Astrocyte (in vitro differentiated cells and primary cell): ENCODE measurements around the gene LRRC75A. TPM values are rescaled to one million over a fixed set of nuclear protein-coding genes. Genes with fewer than 3 reads are reported as not detected.

Experiments used
- DNase-seq: peaks from one replicate; pipeline ENCODE4 v3.0.0-alpha.2; 2010; ENCODE audit warnings: low read depth
- FAIRE-seq: peaks from 2 replicates; lab custom pipeline; 2011; peaks lifted over from hg19 to GRCh38; lab: Jason Lieb, UNC
- H2AFZ ChIP-seq: 2 replicates; pipeline ENCODE4 v1.6.0; 2012; ENCODE audit warnings: low read depth, low read length, inconsistent platforms
- H3K27ac ChIP-seq: 2 replicates; pipeline ENCODE4 v1.5.1; 2011; ENCODE audit warnings: low read depth, low read length, inconsistent platforms
- H3K27me3 ChIP-seq: 2 replicates; pipeline ENCODE4 v1.6.0; 2011; ENCODE audit warnings: low read length, inconsistent platforms; ENCODE audit not compliant: insufficient read depth
- H3K36me3 ChIP-seq: 2 replicates; pipeline ENCODE4 v1.5.1; 2011; ENCODE audit warnings: low read length, inconsistent platforms; ENCODE audit not compliant: insufficient read depth
- H3K4me1 ChIP-seq: 2 replicates; pipeline ENCODE4 v1.5.1; 2011; ENCODE audit warnings: low read length, inconsistent platforms; ENCODE audit not compliant: insufficient read depth
- H3K4me2 ChIP-seq: 2 replicates; pipeline ENCODE4 v1.6.0; 2012; ENCODE audit warnings: low read length, inconsistent platforms
- H3K4me3 ChIP-seq: 2 replicates; pipeline ENCODE4 v1.5.1; 2011; ENCODE audit warnings: low read depth, mild to moderate bottlenecking, low read length, inconsistent platforms; ENCODE audit not compliant: insufficient read depth
- H3K79me2 ChIP-seq: 2 replicates; pipeline ENCODE4 v1.6.0; 2012; ENCODE audit warnings: mild to moderate bottlenecking, low read length, inconsistent platforms; ENCODE audit not compliant: insufficient read depth
- H3K9ac ChIP-seq: 2 replicates; pipeline ENCODE4 v1.6.0; 2012; ENCODE audit warnings: mild to moderate bottlenecking, low read length, inconsistent platforms
- H3K9me3 ChIP-seq: 2 replicates; pipeline ENCODE4 v1.5.1; 2012; ENCODE audit warnings: low read depth, mild to moderate bottlenecking, low read length, inconsistent platforms; ENCODE audit not compliant: insufficient read depth
- H4K20me1 ChIP-seq: 2 replicates; pipeline ENCODE4 v1.6.0; 2012; ENCODE audit warnings: low read length, inconsistent platforms; ENCODE audit not compliant: insufficient read depth
- H3K27ac Mint-ChIP-seq: one replicate; pipeline ENCODE4 v1.8.0; 2021; ENCODE audit warnings: mild to moderate bottlenecking, mixed read lengths; ENCODE audit not compliant: unreplicated experiment
- H3K27me3 Mint-ChIP-seq: one replicate; pipeline ENCODE4 v1.8.0; 2021; ENCODE audit warnings: low read depth, mixed read lengths; ENCODE audit not compliant: unreplicated experiment
- H3K36me3 Mint-ChIP-seq: one replicate; pipeline ENCODE4 v1.8.0; 2021; ENCODE audit warnings: low read depth, mixed read lengths; ENCODE audit not compliant: unreplicated experiment
- H3K4me1 Mint-ChIP-seq: one replicate; pipeline ENCODE4 v1.8.0; 2021; ENCODE audit warnings: low read depth, mixed read lengths; ENCODE audit not compliant: unreplicated experiment
- H3K4me3 Mint-ChIP-seq: one replicate; pipeline ENCODE4 v1.8.0; 2021; ENCODE audit warnings: mild to moderate bottlenecking, moderate library complexity, mixed read lengths; ENCODE audit not compliant: unreplicated experiment
- H3K9me3 Mint-ChIP-seq: one replicate; pipeline ENCODE4 v1.8.0; 2021; ENCODE audit warnings: mild to moderate bottlenecking, mixed read lengths; ENCODE audit not compliant: unreplicated experiment
- CTCF ChIP-seq: IDR thresholded peaks from 2 replicates; pipeline ENCODE4 v1.5.1; 2011; ENCODE audit warnings: low read depth, mild to moderate bottlenecking, inconsistent platforms, low read length, moderate library complexity; ENCODE audit not compliant: insufficient read depth
- EZH2 ChIP-seq: IDR thresholded peaks from 2 replicates; pipeline ENCODE4 v1.6.1; 2012; ENCODE audit warnings: mild to moderate bottlenecking, low read length, inconsistent platforms; ENCODE audit not compliant: insufficient read depth
- total RNA-seq: library from RNA; stranded (reverse); gene quantifications from 2 replicates; pipeline ENCODE4 v1.2.1, GENCODE V29; 2021

The LRRC75A gene
- total RNA-seq, 1 donor from 2014 or later: 0.36 TPM

GRCh38 chr17:16516594-16517051, 24.6 kb upstream of the LRRC75A start:
- Mint-ChIP-seq H3K9me3 (no peaks in the 10 kb centered on the region), H3K27ac (peak overlapping the region; percentile 71), H3K4me3 (peak overlapping the region; percentile 30), H3K27me3 (no peaks in the 10 kb centered on the region), H3K4me1 (peaks cover 21% of the 10 kb centered on the region), H3K36me3 (no peaks in the 10 kb centered on the region)
- H2AFZ ChIP-seq: peak overlapping the region; percentile 45
- H3K27ac ChIP-seq: peak overlapping the region; percentile 2
- H3K79me2 ChIP-seq: no peaks in the 10 kb centered on the region
- H3K4me1 ChIP-seq: peaks cover 17% of the 10 kb centered on the region
- H3K27me3 ChIP-seq: no peaks in the 10 kb centered on the region
- H3K9ac ChIP-seq: peak overlapping the region; percentile 59
- H4K20me1 ChIP-seq: no peaks in the 10 kb centered on the region
- H3K9me3 ChIP-seq: no peaks in the 10 kb centered on the region
- H3K4me3 ChIP-seq: peak overlapping the region; percentile 49
- H3K36me3 ChIP-seq: no peaks in the 10 kb centered on the region
- DNase-seq: peak; percentile 78
- TF ChIP-seq CTCF: no peak
- no peak for TF ChIP-seq EZH2
- FAIRE-seq: peak; percentile 62
- H3K4me2 ChIP-seq: peak overlapping the region; percentile 84

GRCh38 chr17:16515933-16516332, 23.9 kb upstream of the LRRC75A start:
- DNase-seq (no peak), FAIRE-seq (no peak)
- Mint-ChIP-seq H3K27ac (peak overlapping the region; percentile 71), H3K9me3 (peaks cover under 1% of the 10 kb centered on the region), H3K4me1 (peaks cover 19% of the 10 kb centered on the region), H3K27me3 (no peaks in the 10 kb centered on the region), H3K36me3 (no peaks in the 10 kb centered on the region), H3K4me3 (no peak overlapping the region)
- no peak overlapping the region for H3K9ac ChIP-seq
- H3K36me3 ChIP-seq: no peaks in the 10 kb centered on the region
- H3K27ac ChIP-seq: no peak overlapping the region
- H2AFZ ChIP-seq: no peak overlapping the region
- no peak for TF ChIP-seq CTCF
- no peak for TF ChIP-seq EZH2
- peaks cover 14% of the 10 kb centered on the region for H3K4me1 ChIP-seq
- H3K79me2 ChIP-seq: no peaks in the 10 kb centered on the region
- no peaks in the 10 kb centered on the region for H3K9me3 ChIP-seq
- H3K4me2 ChIP-seq: peak overlapping the region; percentile 84
- H4K20me1 ChIP-seq: no peaks in the 10 kb centered on the region
- H3K27me3 ChIP-seq: no peaks in the 10 kb centered on the region
- H3K4me3 ChIP-seq: no peak overlapping the region

- Mint-ChIP-seq H3K36me3 (no peaks in the 10 kb centered on the region), H3K9me3 (peaks cover 3% of the 10 kb centered on the region), H3K27ac (peak overlapping the region; percentile 2), H3K4me1 (peaks cover 19% of the 10 kb centered on the region), H3K4me3 (no peak overlapping the region), H3K27me3 (peaks cover 2% of the 10 kb centered on the region)
- Histone ChIP-seq H3K4me2 (no peak overlapping the region), H4K20me1 (no peaks in the 10 kb centered on the region), H3K27me3 (no peaks in the 10 kb centered on the region), H3K9ac (no peak overlapping the region), H2AFZ (no peak overlapping the region), H3K4me3 (no peak overlapping the region), H3K9me3 (no peaks in the 10 kb centered on the region), H3K4me1 (peaks cover 14% of the 10 kb centered on the region), H3K27ac (no peak overlapping the region), H3K79me2 (no peaks in the 10 kb centered on the region), H3K36me3 (no peaks in the 10 kb centered on the region)
- DNase-seq (no peak), FAIRE-seq (no peak)
- TF ChIP-seq EZH2: no peak
- no peak for TF ChIP-seq CTCF
These were observed 21.9 kb upstream of the LRRC75A start for GRCh38 chr17:16513873-16514272.
